Measurements from ENCODE around the gene OOSP3.

Gene OOSP3

GRCh38 chr11:59854871-59855270 is 23.7 kb upstream of the OOSP3 start:
- no peak overlapping the region for H3K4me3 ChIP-seq
- H3K27ac ChIP-seq = no peak overlapping the region
- no peaks in the 10 kb centered on the region for H3K9me3 ChIP-seq
- H3K27me3 ChIP-seq = no peaks in the 10 kb centered on the region
- H3K36me3 ChIP-seq = no peaks in the 10 kb centered on the region
- no peak for DNase-seq
- intact Hi-C loops (cut with DNase I; ENCODE audit: low total_unique reads) = no loop called here
- TF ChIP-seq CTCF (IDR thresholded peaks at IDR 0.05) = no peak
- H3K4me1 ChIP-seq = no peaks in the 10 kb centered on the region

DNA sequence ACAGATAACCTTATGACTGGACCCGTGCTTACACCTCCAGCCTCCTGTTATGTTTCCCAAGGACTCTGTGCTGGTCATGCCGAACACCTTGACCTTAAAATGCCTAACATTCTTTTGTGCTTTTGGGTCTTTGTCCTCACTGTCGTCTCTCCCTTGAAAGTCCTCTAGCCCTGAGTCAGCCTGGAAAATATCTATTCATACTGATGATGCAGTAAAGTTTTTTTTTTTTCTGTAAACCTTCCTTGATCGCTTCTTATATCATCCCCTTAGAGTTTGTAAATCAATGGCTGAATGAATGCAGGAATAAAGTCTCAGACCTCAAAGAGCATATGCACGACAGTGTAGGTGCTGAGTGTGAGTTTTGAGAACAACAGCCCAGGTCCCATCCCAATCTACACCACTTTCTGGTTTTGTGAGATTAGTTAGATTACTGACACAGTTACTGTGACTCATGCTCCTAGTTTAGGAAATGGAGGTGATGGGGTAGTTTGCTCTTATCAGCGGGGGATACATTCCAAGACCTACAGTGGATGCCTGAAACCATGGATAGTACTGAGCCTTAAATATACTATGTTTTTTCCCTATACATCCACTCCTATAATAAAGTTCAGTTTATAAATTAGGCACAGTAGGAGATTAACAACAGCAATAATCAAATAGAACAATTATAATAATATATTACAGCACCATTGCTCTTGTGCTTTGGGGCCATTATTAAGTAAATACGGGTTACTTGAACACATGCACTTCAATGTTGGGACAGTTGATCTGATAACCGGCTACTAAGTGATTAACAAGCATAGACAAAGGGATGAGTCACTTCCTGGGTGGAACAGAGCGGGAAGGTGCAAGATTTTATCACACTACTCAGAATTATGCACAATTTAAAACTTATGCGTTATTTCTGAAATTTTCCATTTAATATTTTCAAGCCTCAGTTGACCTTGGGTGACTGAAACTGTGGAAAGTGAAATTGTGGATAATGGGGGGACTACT is 20.8 kb upstream of the OOSP3 start:
- intact Hi-C loops (cut with DNase I; ENCODE audit: low total_unique reads) = no loop called here
- Histone ChIP-seq H3K9me3 (no peaks in the 10 kb centered on the region), H3K36me3 (no peaks in the 10 kb centered on the region), H3K4me1 (no peaks in the 10 kb centered on the region), H3K27ac (no peak overlapping the region), H3K4me3 (no peak overlapping the region), H3K27me3 (no peaks in the 10 kb centered on the region)
- no peak for TF ChIP-seq CTCF (IDR thresholded peaks at IDR 0.05)
- no peak for DNase-seq

- no peaks in the 10 kb centered on the region for H3K27me3 ChIP-seq
- no peak for TF ChIP-seq CTCF (IDR thresholded peaks at IDR 0.05)
- H3K36me3 ChIP-seq = no peaks in the 10 kb centered on the region
- H3K9me3 ChIP-seq = no peaks in the 10 kb centered on the region
- no peaks in the 10 kb centered on the region for H3K4me1 ChIP-seq
- no peak for DNase-seq
- no peak overlapping the region for H3K4me3 ChIP-seq
- intact Hi-C loops (cut with DNase I; ENCODE audit: low total_unique reads) = no loop called here
- H3K27ac ChIP-seq = no peak overlapping the region
Observed at GRCh38 chr11:59859673-59860072, 18.9 kb upstream of the OOSP3 start.

DNA sequence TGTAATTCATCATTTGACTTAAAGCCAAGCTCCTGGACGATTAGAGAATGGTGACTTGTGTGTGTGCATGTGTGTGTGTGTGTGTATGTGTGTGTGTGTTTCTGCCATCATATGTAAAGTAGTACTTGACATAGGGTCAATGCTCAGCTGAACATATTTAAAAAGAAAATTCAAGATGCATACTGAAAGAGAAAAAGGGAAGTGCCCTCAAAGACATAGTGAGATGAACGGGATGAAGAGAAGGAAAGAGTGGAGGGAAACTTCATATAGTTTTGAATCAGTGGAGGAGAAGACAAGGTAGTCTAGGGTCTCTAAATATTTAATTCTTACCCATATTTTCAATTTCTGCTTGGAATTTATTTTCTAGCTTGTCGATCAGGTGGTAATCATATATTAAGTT is 16.3 kb upstream of the OOSP3 start:
- no peak overlapping the region for H3K4me3 ChIP-seq
- intact Hi-C loops (cut with DNase I; ENCODE audit: low total_unique reads) = no loop called here
- TF ChIP-seq CTCF (IDR thresholded peaks at IDR 0.05) = no peak
- no peak overlapping the region for H3K27ac ChIP-seq
- no peaks in the 10 kb centered on the region for H3K4me1 ChIP-seq
- no peaks in the 10 kb centered on the region for H3K36me3 ChIP-seq
- H3K9me3 ChIP-seq = no peaks in the 10 kb centered on the region
- no peaks in the 10 kb centered on the region for H3K27me3 ChIP-seq
- no peak for DNase-seq

DNA sequence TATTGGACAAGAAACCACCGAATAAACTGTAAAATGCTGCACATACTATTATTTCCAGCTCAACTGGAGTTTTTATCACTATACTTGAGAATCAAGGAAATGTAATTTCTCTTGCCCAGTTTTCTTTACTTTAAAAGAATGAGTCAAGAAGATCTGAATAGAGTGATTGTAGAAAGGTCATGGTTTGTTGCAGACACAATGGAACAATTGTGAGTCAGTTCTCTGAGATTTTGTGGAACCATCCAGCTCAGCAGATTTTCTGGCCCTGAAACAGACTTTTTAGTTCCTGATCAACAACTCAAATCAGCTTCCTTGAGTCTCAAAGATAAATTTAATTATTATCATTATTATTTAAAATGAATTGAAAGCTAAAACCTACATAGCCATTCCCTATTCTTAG is 13.6 kb upstream of the OOSP3 start:
- intact Hi-C loops (cut with DNase I; ENCODE audit: low total_unique reads) = no loop called here
- H3K27me3 ChIP-seq = no peaks in the 10 kb centered on the region

More for the DNA sequence above, 13.6 kb upstream of the OOSP3 start:
- DNase-seq = no peak
- Histone ChIP-seq H3K9me3 (no peaks in the 10 kb centered on the region), H3K27ac (no peak overlapping the region), H3K36me3 (no peaks in the 10 kb centered on the region), H3K4me3 (no peak overlapping the region), H3K4me1 (no peaks in the 10 kb centered on the region)
- TF ChIP-seq CTCF (IDR thresholded peaks at IDR 0.05) = no peak
